DMS153 treated with DMSO at 0.1 percent for 48 hours (cell line): ENCODE data around the gene QRICH2.
"Not testable (repeated sequence)": the region's sequence is repeated elsewhere in the genome, so short reads cannot be mapped to it uniquely, and the experiment has no call there.

Experiments used
- DNase-seq: peaks from one replicate; lab custom pipeline; 2025; ENCODE audit not compliant: unreplicated experiment; lab: John Stamatoyannopoulos, UW

The QRICH2 gene

GRCh38 chr17:76333673-76334505 lies 25.8 kb upstream of the QRICH2 start:
- DNase-seq = no peak

- DNase-seq = no peak
Observed at GRCh38 chr17:76331083-76331482, 23.0 kb upstream of the QRICH2 start.

GRCh38 chr17:76329664-76330063 lies 21.6 kb upstream of the QRICH2 start:
- no peak for DNase-seq

GRCh38 chr17:76327696-76328095 lies 19.6 kb upstream of the QRICH2 start:
- DNase-seq = no peak

GRCh38 chr17:76326306-76326705 lies 18.2 kb upstream of the QRICH2 start:
- no peak for DNase-seq

GRCh38 chr17:76318586-76318985 lies 10.5 kb upstream of the QRICH2 start:
- no peak for DNase-seq

- DNase-seq = no peak
Observed at GRCh38 chr17:76317535-76317934, 9.5 kb upstream of the QRICH2 start.

- DNase-seq = no peak
Observed at GRCh38 chr17:76314392-76315227, 6.5 kb upstream of the QRICH2 start.

GRCh38 chr17:76312735-76313134 lies 4.7 kb upstream of the QRICH2 start:
- no peak for DNase-seq

- DNase-seq = no peak
Observed at GRCh38 chr17:76309461-76309860, 1.4 kb upstream of the QRICH2 start.

GRCh38 chr17:76307299-76307965 lies 644 bp downstream of the QRICH2 start:
- no peak for DNase-seq

- not testable (repeated sequence) for DNase-seq
Observed at GRCh38 chr17:76305135-76305454, 3.0 kb downstream of the QRICH2 start.

GRCh38 chr17:76304226-76305134 lies 3.6 kb downstream of the QRICH2 start:
- DNase-seq = no peak

GRCh38 chr17:76297436-76297835 lies 10.6 kb downstream of the QRICH2 start:
- DNase-seq = no peak

- no peak for DNase-seq
Observed at GRCh38 chr17:76296889-76297288, 11.2 kb downstream of the QRICH2 start.

- no peak for DNase-seq
Observed at GRCh38 chr17:76296186-76296585, 11.9 kb downstream of the QRICH2 start.

- DNase-seq = no peak
Observed at GRCh38 chr17:76293106-76293505, 15.0 kb downstream of the QRICH2 start.

GRCh38 chr17:76292567-76292966 lies 15.5 kb downstream of the QRICH2 start:
- DNase-seq = no peak

GRCh38 chr17:76281573-76282371 lies 26.3 kb downstream of the QRICH2 start:
- no peak for DNase-seq

GRCh38 chr17:76280650-76281049 lies 27.4 kb downstream of the QRICH2 start:
- DNase-seq = no peak
